Natural killer cell treated with Interleukin-12 subunit alpha and Interleukin-12 subunit beta and Interleukin-15 and Interleukin-18, amount 100 ng/mL, for 72 hours (primary cell): ENCODE measurements around the gene STK31. TPM values are rescaled to one million over a fixed set of nuclear protein-coding genes. Genes with fewer than 3 reads are reported as not detected.
"Not testable (repeated sequence)": the region's sequence is repeated elsewhere in the genome, so short reads cannot be mapped to it uniquely, and the experiment has no call there.

Experiments
- ATAC-seq, 2 donors: fragments of 150-1000 bp; cut with Tn5 transposase in 1 of 2; sonication (Bioruptor Pico), chemical (Tn5 transposase) in 1 of 2; 2 replicates each; pipeline ENCODE4 v1.10.0; 2021
- DNase-seq: peaks from one replicate; pipeline ENCODE4 v3.0.0; 2022; ENCODE audit warnings: low spot score
- H3K27ac Mint-ChIP-seq, 2 donors: 1 replicate in 1 of 2; 2 replicates in 1 of 2; pipeline ENCODE4 v1.8.0; 2022; ENCODE audit warnings: mixed read lengths in 2 of 2, mild to moderate bottlenecking in 1 of 2, moderate library complexity in 1 of 2
- H3K27me3 Mint-ChIP-seq, 2 donors: 1 replicate in 1 of 2; 2 replicates in 1 of 2; pipeline ENCODE4 v1.8.0; 2022; ENCODE audit warnings: mixed read lengths in 2 of 2
- H3K36me3 Mint-ChIP-seq: one replicate; pipeline ENCODE4 v1.8.0; 2022; ENCODE audit warnings: mixed read lengths
- H3K4me1 Mint-ChIP-seq, 2 donors: 1 replicate in 1 of 2; 2 replicates in 1 of 2; pipeline ENCODE4 v1.8.0; 2022; ENCODE audit warnings: low read depth in 2 of 2, mixed read lengths in 2 of 2, mild to moderate bottlenecking in 1 of 2
- H3K4me3 Mint-ChIP-seq: one replicate; pipeline ENCODE4 v1.8.0; 2022; ENCODE audit warnings: mixed read lengths
- H3K9me3 Mint-ChIP-seq: 2 replicates; pipeline ENCODE4 v1.8.0; 2022; ENCODE audit warnings: mixed read lengths
- total RNA-seq, 2 donors: library from RNA; stranded (reverse); gene quantifications; one replicate each; pipeline ENCODE4 v1.2.3, GENCODE V29; 2022

The STK31 gene
- total RNA-seq, 2 donors from 2014 or later: 0.22 to 0.52 TPM

GRCh38 chr7:23722587-23723216 lies 12.7 kb downstream of the STK31 start:
- H3K27ac Mint-ChIP-seq, H3K9me3 Mint-ChIP-seq, H3K4me1 Mint-ChIP-seq, DNase-seq, ATAC-seq, H3K27me3 Mint-ChIP-seq, H3K36me3 Mint-ChIP-seq, H3K4me3 Mint-ChIP-seq: not testable (repeated sequence)

- not testable (repeated sequence) for H3K36me3 Mint-ChIP-seq, H3K27ac Mint-ChIP-seq, H3K4me3 Mint-ChIP-seq, H3K9me3 Mint-ChIP-seq, DNase-seq, ATAC-seq, H3K27me3 Mint-ChIP-seq, H3K4me1 Mint-ChIP-seq
Measured at GRCh38 chr7:23724113-23724512, 14.1 kb downstream of the STK31 start.

GRCh38 chr7:23742051-23742450 lies 32.0 kb downstream of the STK31 start:
- H3K27me3 Mint-ChIP-seq: no peaks in the 10 kb centered on the region
- DNase-seq (no peak), ATAC-seq (peak in 1 of 2 donors; percentile 24)
- no peak overlapping the region for H3K4me3 Mint-ChIP-seq
- H3K4me1 Mint-ChIP-seq: no peaks in the 10 kb centered on the region
- peaks cover 20% of the 10 kb centered on the region for H3K36me3 Mint-ChIP-seq
- no peak overlapping the region for H3K27ac Mint-ChIP-seq
- peaks cover 16% of the 10 kb centered on the region for H3K9me3 Mint-ChIP-seq

GRCh38 chr7:23743226-23743625 lies 33.2 kb downstream of the STK31 start:
- Mint-ChIP-seq H3K27me3 (peaks cover 0 to 4% of the 10 kb centered on the region in 2 donors), H3K9me3 (peaks cover 16% of the 10 kb centered on the region), H3K4me3 (no peak overlapping the region), H3K27ac (no peak overlapping the region), H3K4me1 (no peaks in the 10 kb centered on the region), H3K36me3 (peaks cover 20% of the 10 kb centered on the region)
- ATAC-seq (no peak), DNase-seq (no peak)

GRCh38 chr7:23746629-23747028 lies 36.6 kb downstream of the STK31 start:
- H3K9me3 Mint-ChIP-seq: peaks cover 16% of the 10 kb centered on the region
- peaks cover 20% of the 10 kb centered on the region for H3K36me3 Mint-ChIP-seq
- DNase-seq: no peak
- H3K4me1 Mint-ChIP-seq: no peaks in the 10 kb centered on the region
- ATAC-seq: no peak
- H3K27ac Mint-ChIP-seq: no peak overlapping the region
- no peak overlapping the region for H3K4me3 Mint-ChIP-seq
- peaks cover 2 to 10% of the 10 kb centered on the region in 2 donors for H3K27me3 Mint-ChIP-seq

GRCh38 chr7:23751852-23752251 lies 41.8 kb downstream of the STK31 start:
- Mint-ChIP-seq H3K9me3 (no peaks in the 10 kb centered on the region), H3K27ac (no peak overlapping the region), H3K4me1 (no peaks in the 10 kb centered on the region), H3K36me3 (no peaks in the 10 kb centered on the region), H3K27me3 (peaks cover 2 to 10% of the 10 kb centered on the region in 2 donors), H3K4me3 (no peak overlapping the region)
- ATAC-seq (no peak), DNase-seq (no peak)

GRCh38 chr7:23758839-23759238 lies 48.8 kb downstream of the STK31 start:
- ATAC-seq, H3K9me3 Mint-ChIP-seq, H3K36me3 Mint-ChIP-seq, H3K4me1 Mint-ChIP-seq, H3K27ac Mint-ChIP-seq, DNase-seq, H3K4me3 Mint-ChIP-seq, H3K27me3 Mint-ChIP-seq: not testable (repeated sequence)

GRCh38 chr7:23759671-23760391 lies 49.8 kb downstream of the STK31 start:
- Mint-ChIP-seq H3K36me3 (no peaks in the 10 kb centered on the region), H3K9me3 (no peaks in the 10 kb centered on the region), H3K27ac (no peak overlapping the region), H3K4me1 (no peaks in the 10 kb centered on the region), H3K4me3 (no peak overlapping the region), H3K27me3 (peaks cover 0 to 3% of the 10 kb centered on the region in 2 donors)
- DNase-seq: no peak
- no peak for ATAC-seq

GRCh38 chr7:23765943-23766342 lies 55.9 kb downstream of the STK31 start:
- Mint-ChIP-seq H3K4me3 (no peak overlapping the region), H3K36me3 (no peaks in the 10 kb centered on the region), H3K27me3 (peaks cover 0 to 7% of the 10 kb centered on the region in 2 donors), H3K27ac (no peak overlapping the region), H3K9me3 (no peaks in the 10 kb centered on the region), H3K4me1 (no peaks in the 10 kb centered on the region)
- no peak for ATAC-seq
- no peak for DNase-seq

GRCh38 chr7:23767514-23767913 lies 57.5 kb downstream of the STK31 start:
- peaks cover 0 to 7% of the 10 kb centered on the region in 2 donors for H3K27me3 Mint-ChIP-seq
- no peak overlapping the region for H3K4me3 Mint-ChIP-seq
- no peaks in the 10 kb centered on the region for H3K9me3 Mint-ChIP-seq
- no peaks in the 10 kb centered on the region for H3K36me3 Mint-ChIP-seq
- H3K4me1 Mint-ChIP-seq: no peaks in the 10 kb centered on the region
- DNase-seq (no peak), ATAC-seq (no peak)
- no peak overlapping the region for H3K27ac Mint-ChIP-seq

- no peaks in the 10 kb centered on the region for H3K36me3 Mint-ChIP-seq
- no peak overlapping the region for H3K4me3 Mint-ChIP-seq
- no peak overlapping the region for H3K27ac Mint-ChIP-seq
- H3K4me1 Mint-ChIP-seq: no peaks in the 10 kb centered on the region
- DNase-seq: no peak
- no peak for ATAC-seq
- H3K27me3 Mint-ChIP-seq: peaks cover 0 to 7% of the 10 kb centered on the region in 2 donors
- H3K9me3 Mint-ChIP-seq: no peaks in the 10 kb centered on the region
Measured at GRCh38 chr7:23768022-23768421, 58.0 kb downstream of the STK31 start.

- not testable (repeated sequence) for H3K4me3 Mint-ChIP-seq, H3K4me1 Mint-ChIP-seq, H3K9me3 Mint-ChIP-seq, H3K27ac Mint-ChIP-seq, DNase-seq, H3K36me3 Mint-ChIP-seq, H3K27me3 Mint-ChIP-seq, ATAC-seq
Measured at GRCh38 chr7:23779185-23779800, 69.3 kb downstream of the STK31 start.

GRCh38 chr7:23783115-23783514 lies 73.1 kb downstream of the STK31 start:
- ATAC-seq (no peak), DNase-seq (no peak)
- H3K36me3 Mint-ChIP-seq: no peaks in the 10 kb centered on the region
- H3K9me3 Mint-ChIP-seq: no peaks in the 10 kb centered on the region
- no peak overlapping the region for H3K27ac Mint-ChIP-seq
- no peaks in the 10 kb centered on the region for H3K4me1 Mint-ChIP-seq
- H3K27me3 Mint-ChIP-seq: peaks cover 0 to 7% of the 10 kb centered on the region in 2 donors
- no peak overlapping the region for H3K4me3 Mint-ChIP-seq

- Mint-ChIP-seq H3K4me1 (no peaks in the 10 kb centered on the region), H3K36me3 (no peaks in the 10 kb centered on the region), H3K9me3 (no peaks in the 10 kb centered on the region), H3K4me3 (no peak overlapping the region), H3K27me3 (no peaks in the 10 kb centered on the region), H3K27ac (no peak overlapping the region)
- no peak for ATAC-seq
- no peak for DNase-seq
Measured at GRCh38 chr7:23787272-23787671, 77.3 kb downstream of the STK31 start.
